Cardiac muscle cell (in vitro differentiated cells and primary cell): ENCODE data around the gene GIGYF2. TPM values are rescaled to one million over a fixed set of nuclear protein-coding genes. Genes with fewer than 3 reads are reported as not detected.

ENCODE experiments used
- DNase-seq, 2 donors: peaks; one replicate each; pipeline versions ENCODE4 v3.0.0 to v3.0.0-alpha.2; 2010 to 2017; ENCODE audit warnings: low read depth in 1 of 2, low spot score in 1 of 2
- H3K27ac ChIP-seq: fragments of 200-600 bp; sonication (generic); 2 replicates; pipeline ENCODE4 v1.5.1; 2016
- H3K27me3 ChIP-seq: fragments of 200-600 bp; sonication (generic); 2 replicates; pipeline ENCODE4 v1.6.0; 2016; ENCODE audit warnings: control low read depth
- H3K36me3 ChIP-seq: fragments of 200-600 bp; sonication (generic); 2 replicates; pipeline ENCODE4 v1.5.1; 2016; ENCODE audit warnings: control low read depth
- H3K4me1 ChIP-seq: fragments of 200-600 bp; sonication (generic); 2 replicates; pipeline ENCODE4 v1.8.1; 2017; ENCODE audit warnings: low read depth, mild to moderate bottlenecking, mixed run types
- H3K4me3 ChIP-seq: fragments of 200-600 bp; sonication (generic); 2 replicates; pipeline ENCODE4 v1.5.1; 2016; ENCODE audit warnings: mild to moderate bottlenecking
- H3K9me3 ChIP-seq: fragments of 200-600 bp; sonication (generic); 2 replicates; pipeline ENCODE4 v1.5.1; 2017; ENCODE audit warnings: low read depth, mild to moderate bottlenecking, control low read depth
- polyA plus RNA-seq: library from polyadenylated mRNA; unstranded; fragments of >200 nt; fragmentation: Nextera tagmentation; extraction: Ambion mirVana; gene quantifications from 2 replicates; pipeline ENCODE4 v1.2.1, GENCODE V29; 2016
- total RNA-seq: library from RNA; depleted of rRNA; stranded (reverse); fragments of >200 nt; gene quantifications from 2 replicates; pipeline ENCODE4 v1.2.3, GENCODE V29; 2016
- TF ChIP-seq, protein P1 (sequence below): IDR thresholded peaks from 2 replicates; pipeline ENCODE4 v1.5.1; 2012; ENCODE audit warnings: low read depth, mild to moderate bottlenecking, low read length

GIGYF2 gene
- total and polyA plus RNA-seq, 2 experiments from 2014 or later, result 36.9 to 52.1 TPM

DNA sequence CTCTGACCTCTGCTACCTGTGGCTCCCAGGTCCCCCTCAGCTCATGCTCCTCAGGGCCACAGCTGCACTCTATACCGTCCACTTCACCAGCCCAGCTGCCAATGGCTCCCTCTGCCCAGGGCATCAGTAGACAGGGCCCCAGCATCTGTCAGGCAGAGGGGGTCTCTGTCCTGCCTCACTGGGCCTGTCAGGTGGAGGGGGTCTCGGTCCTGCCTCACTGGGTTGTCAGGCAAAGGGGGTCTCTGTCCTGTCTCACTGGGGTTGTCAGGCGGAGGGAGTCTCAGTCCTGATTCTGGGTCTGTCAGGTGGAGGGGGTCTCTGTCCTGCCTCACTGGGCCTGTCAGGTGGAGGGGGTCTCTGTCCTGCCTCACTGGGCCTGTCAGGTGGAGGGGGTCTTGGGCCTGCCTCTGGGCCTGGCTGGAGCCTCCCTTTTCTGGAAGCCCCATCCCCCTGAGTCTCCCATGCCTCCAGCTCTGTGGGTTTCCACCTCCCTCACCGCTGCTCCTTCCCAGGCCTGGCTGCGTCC is 192.8 kb downstream of the GIGYF2 start:
- no peaks in the 10 kb centered on the region for H3K36me3 ChIP-seq
- H3K4me1 ChIP-seq, result no peaks in the 10 kb centered on the region
- no peak overlapping the region for H3K27ac ChIP-seq
- DNase-seq, result no peak
- no peaks in the 10 kb centered on the region for H3K9me3 ChIP-seq
- no peak overlapping the region for H3K4me3 ChIP-seq
- TF ChIP-seq, protein P1, sequence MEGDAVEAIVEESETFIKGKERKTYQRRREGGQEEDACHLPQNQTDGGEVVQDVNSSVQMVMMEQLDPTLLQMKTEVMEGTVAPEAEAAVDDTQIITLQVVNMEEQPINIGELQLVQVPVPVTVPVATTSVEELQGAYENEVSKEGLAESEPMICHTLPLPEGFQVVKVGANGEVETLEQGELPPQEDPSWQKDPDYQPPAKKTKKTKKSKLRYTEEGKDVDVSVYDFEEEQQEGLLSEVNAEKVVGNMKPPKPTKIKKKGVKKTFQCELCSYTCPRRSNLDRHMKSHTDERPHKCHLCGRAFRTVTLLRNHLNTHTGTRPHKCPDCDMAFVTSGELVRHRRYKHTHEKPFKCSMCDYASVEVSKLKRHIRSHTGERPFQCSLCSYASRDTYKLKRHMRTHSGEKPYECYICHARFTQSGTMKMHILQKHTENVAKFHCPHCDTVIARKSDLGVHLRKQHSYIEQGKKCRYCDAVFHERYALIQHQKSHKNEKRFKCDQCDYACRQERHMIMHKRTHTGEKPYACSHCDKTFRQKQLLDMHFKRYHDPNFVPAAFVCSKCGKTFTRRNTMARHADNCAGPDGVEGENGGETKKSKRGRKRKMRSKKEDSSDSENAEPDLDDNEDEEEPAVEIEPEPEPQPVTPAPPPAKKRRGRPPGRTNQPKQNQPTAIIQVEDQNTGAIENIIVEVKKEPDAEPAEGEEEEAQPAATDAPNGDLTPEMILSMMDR, result no peak
- no peaks in the 10 kb centered on the region for H3K27me3 ChIP-seq

DNA sequence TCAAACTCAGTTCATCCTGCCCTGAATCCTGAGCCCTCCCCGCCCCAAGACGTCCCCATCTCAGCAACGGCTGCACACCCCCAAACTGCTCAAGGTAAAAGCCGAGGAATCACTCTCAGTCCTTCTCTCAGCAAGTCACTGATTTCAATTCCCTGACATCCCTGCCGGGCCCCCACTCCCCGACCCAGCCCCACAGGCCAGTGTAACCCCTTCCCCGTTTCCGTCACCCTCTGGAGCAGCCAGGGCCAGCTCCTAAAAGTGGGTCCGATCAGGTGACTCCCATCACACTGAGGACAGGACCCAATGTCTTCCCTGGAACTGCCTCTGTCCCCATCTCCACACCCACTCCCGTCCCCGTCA is 193.4 kb downstream of the GIGYF2 start:
- no peak overlapping the region for H3K27ac ChIP-seq
- TF ChIP-seq, protein P1, result no peak
- no peaks in the 10 kb centered on the region for H3K4me1 ChIP-seq
- H3K36me3 ChIP-seq, result no peaks in the 10 kb centered on the region
- DNase-seq, result no peak
- H3K9me3 ChIP-seq, result no peaks in the 10 kb centered on the region
- H3K27me3 ChIP-seq, result no peaks in the 10 kb centered on the region
- H3K4me3 ChIP-seq, result no peak overlapping the region

DNA sequence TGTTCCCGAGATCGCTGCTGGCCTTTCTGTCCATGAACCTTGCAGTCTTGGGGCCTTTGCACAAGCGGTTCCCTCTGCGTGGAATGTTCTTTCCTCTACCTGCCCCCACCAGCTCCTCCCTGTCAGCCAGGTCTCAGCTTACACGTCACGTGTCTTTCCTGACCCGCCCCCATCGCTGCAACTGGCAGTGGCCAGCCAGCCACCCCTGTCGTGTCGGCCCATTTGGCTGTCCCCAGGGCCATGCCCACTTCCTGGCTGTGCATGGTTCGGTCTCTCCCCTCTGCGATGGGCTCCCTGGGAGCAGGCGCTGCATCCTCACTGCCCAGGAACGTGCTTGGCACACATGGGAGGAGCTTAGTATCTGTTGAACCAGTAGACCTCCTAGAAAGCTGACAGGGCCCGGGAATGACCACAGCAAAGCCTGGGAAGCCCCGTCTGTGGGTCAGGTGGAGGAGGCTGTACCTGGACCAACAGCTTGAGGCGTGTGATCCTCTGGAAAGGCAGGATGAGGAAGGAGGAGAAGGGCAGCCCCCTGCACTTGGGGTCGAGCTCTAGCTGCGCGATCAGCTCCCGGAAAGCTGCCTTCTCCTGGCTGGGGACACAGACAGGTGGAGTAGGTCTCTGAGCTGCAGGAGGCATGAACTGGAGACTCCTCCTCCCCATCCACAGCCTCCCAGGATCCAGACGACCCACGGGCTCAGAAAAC is 193.9 kb downstream of the GIGYF2 start:
- H3K27me3 ChIP-seq, result no peaks in the 10 kb centered on the region
- TF ChIP-seq, protein P1, result no peak
- no peak overlapping the region for H3K27ac ChIP-seq
- peak; percentile 13 to 69 for DNase-seq
- H3K9me3 ChIP-seq, result no peaks in the 10 kb centered on the region
- H3K4me1 ChIP-seq, result no peaks in the 10 kb centered on the region
- no peaks in the 10 kb centered on the region for H3K36me3 ChIP-seq
- no peak overlapping the region for H3K4me3 ChIP-seq

DNA sequence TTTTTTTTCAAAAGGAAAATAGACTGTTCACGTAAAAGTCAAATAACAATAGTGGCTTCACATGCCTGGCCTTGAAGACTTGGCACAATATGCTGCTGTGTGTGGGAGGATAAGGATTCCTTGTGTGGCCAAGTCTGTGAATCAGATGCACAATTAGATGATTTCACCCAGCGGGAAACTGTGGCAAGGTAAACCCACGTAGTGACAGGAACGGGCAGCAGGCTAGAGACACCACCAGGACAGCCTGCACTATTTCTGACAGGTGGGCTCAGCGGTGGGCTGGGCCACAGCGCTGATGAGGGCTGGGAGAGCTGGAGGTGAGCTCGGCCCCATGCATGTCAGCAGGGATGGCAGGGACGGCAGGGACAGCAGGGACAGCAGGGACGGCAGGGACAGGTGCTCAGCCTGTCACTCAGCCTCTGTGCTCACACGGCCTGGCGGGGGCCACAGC is 194.5 kb downstream of the GIGYF2 start:
- H3K9me3 ChIP-seq, result no peaks in the 10 kb centered on the region
- H3K4me3 ChIP-seq, result no peak overlapping the region
- DNase-seq, result peak in 1 of 2 donors; percentile 74
- TF ChIP-seq, protein P1, result no peak
- no peaks in the 10 kb centered on the region for H3K36me3 ChIP-seq
- H3K27me3 ChIP-seq, result no peaks in the 10 kb centered on the region
- H3K27ac ChIP-seq, result no peak overlapping the region
- no peaks in the 10 kb centered on the region for H3K4me1 ChIP-seq

DNA sequence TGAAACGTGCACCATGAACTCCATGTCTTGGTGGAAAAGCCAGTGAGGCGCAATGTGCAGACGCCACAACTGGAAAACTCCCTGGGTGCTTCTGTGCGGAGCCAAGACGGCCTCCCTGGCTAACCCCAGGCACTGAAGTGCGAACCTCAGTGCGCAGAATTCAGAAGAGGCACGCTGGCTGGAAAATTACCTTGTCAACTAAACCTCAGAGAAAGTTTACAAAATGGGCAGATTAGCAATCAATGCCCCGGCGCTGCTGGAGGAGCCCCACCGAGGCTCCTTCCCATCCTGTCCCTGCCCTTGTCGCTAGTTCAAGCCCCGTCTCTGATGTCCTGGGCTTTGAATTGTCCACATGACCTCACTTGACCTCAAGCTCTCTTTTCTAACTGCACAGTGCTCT is 195.1 kb downstream of the GIGYF2 start:
- H3K36me3 ChIP-seq, result no peaks in the 10 kb centered on the region
- no peak for DNase-seq
- H3K27ac ChIP-seq, result no peak overlapping the region
- TF ChIP-seq, protein P1, result no peak
- no peaks in the 10 kb centered on the region for H3K9me3 ChIP-seq
- H3K4me1 ChIP-seq, result no peaks in the 10 kb centered on the region
- no peak overlapping the region for H3K4me3 ChIP-seq
- no peaks in the 10 kb centered on the region for H3K27me3 ChIP-seq
